CD1c-positive myeloid dendritic cell (primary cell): ENCODE data around the gene UQCC2.

Source experiments
- DNase-seq: peaks from one replicate; pipeline ENCODE4 v3.0.0-alpha.2; 2016; ENCODE audit errors: extremely low spot score

The UQCC2 gene

DNA sequence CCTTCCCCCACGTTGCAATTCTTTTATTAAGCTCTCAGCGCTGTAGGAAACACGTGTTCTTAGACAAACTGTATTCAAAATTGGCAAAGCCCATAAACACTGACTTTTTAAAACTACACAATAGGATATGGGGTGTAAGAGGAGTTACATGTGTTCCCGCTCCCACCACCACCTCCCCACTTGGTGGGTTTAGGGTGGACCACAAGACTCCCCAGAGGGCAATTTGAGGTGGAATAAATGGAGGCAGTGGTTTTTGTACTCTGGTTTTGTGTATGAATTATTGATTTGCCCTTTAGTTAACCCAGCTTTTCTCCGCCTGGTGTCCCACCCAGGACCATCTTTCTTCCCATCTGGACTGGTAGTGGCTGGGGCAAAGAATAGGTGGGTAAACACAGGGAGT is 3.7 kb downstream of the UQCC2 start:
- DNase-seq: no peak

GRCh38 chr6:33705955-33706725 is 5.4 kb downstream of the UQCC2 start:
- no peak for DNase-seq

DNA sequence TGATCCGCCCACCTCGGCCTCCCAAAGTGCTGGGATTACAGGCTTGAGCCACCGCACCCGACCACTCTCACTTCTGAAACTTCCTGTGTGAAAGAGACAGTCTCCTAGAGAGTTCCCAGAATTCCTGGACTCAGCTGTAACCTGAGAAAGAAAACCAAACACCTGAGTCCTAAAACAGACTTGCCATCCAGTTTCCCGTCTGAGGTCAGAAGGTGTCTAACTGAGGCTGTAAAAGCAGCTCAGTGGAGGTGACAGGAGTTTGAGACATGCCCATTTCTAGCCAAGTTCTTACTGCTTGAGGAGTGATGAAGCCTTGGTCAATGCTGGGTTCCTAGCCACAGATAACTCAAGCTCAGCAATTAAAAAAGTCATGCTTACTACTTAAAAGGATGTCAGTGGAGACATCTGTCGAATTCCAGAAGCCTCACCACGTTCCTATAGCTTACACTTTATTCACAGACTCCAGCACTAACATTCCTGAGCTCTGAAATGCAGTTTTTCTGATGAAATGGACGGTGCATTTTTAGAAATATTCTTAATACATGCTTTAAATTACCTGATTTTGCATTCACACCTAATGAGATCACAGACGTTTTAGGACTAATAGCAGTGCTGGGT is 6.1 kb downstream of the UQCC2 start:
- DNase-seq: no peak

GRCh38 chr6:33704215-33705066 is 7.1 kb downstream of the UQCC2 start:
- DNase-seq: no peak

DNA sequence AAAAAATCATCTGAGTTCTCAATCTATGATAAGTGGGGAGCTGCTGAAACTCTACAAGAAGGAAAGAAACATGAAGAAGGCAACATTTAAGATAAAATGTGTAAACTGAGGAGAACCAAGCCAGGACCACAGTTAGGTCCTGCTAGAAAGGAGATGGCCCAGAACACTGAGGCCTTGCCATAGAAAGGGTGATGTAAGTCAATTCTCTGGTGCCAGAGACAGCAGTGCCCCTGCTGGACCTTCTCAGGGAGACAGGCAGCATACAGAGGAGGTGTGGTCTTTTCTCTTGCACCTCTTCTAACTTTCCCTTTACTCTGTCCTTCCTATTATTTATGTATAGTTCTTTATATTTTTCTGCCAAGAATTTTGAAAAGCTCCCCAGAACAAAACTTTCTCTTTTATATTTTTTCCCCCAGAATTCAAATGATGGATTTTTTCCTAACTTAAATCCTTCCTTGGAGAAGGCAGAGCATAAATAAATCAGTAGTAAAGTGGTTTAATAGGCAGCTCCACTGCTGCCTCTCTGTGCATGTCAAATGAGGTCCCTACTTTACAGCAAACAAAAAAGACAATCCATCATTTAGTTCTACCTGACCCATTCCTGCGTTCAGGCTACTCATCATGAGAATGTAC is 9.0 kb downstream of the UQCC2 start:
- DNase-seq: peak; percentile 26

GRCh38 chr6:33700391-33701050 is 11.0 kb downstream of the UQCC2 start:
- peak; percentile 71 for DNase-seq

GRCh38 chr6:33699739-33700138 is 11.8 kb downstream of the UQCC2 start:
- DNase-seq: no peak

GRCh38 chr6:33699131-33699530 is 12.4 kb downstream of the UQCC2 start:
- no peak for DNase-seq

DNA sequence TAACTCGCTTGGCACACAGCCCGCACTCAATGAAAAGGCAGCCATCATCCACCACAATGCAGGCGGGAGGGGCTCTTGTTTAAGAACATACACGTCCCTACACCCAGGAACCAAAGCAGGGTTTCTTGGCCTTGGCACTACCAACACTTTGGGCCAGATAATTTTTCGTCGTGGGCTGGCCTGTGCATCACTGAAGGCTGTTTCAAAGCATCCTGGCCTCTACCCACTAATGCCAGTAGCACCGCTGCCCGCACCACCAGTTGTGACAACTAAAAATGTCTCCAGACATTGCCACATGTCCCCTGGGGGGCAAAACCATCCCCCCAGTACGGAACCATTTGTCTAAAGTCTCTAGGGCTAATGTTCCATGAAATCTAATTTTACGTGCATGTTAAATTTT is 13.0 kb downstream of the UQCC2 start:
- no peak for DNase-seq

GRCh38 chr6:33697845-33698244 is 13.7 kb downstream of the UQCC2 start:
- no peak for DNase-seq

GRCh38 chr6:33696548-33697518 is 14.7 kb downstream of the UQCC2 start:
- no peak for DNase-seq

- no peak for DNase-seq
These were observed 15.4 kb downstream of the UQCC2 start for GRCh38 chr6:33696076-33696475.

- no peak for DNase-seq
These were observed 16.0 kb downstream of the UQCC2 start for GRCh38 chr6:33695451-33695887.

GRCh38 chr6:33694977-33695376 is 16.5 kb downstream of the UQCC2 start:
- DNase-seq: no peak

DNA sequence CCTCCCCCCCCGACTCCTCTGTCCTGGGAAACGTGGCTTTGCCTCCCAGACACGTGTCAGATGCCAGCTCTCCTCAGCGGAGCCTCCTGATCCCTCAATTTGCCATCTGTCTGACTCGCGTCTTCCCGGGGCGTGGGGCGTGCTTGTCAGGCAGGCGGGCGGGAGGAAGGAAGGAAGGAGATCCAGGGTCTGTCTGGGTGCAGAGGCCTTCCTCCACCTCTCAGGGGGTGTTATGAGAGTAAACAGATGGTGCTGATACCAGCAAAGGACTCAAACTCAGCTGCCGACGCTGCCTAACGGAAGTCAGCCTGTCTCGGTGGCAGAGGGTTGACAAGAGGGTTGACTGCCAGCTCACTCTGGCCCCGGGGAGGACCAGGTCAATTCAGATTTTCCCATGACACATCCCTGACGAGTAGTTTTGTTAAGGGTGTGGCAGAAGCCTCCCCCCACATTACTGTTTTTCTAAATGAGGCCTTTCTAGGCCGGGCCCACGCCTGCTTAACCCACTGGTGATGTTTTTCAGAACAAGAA is 17.0 kb downstream of the UQCC2 start:
- DNase-seq: no peak

DNA sequence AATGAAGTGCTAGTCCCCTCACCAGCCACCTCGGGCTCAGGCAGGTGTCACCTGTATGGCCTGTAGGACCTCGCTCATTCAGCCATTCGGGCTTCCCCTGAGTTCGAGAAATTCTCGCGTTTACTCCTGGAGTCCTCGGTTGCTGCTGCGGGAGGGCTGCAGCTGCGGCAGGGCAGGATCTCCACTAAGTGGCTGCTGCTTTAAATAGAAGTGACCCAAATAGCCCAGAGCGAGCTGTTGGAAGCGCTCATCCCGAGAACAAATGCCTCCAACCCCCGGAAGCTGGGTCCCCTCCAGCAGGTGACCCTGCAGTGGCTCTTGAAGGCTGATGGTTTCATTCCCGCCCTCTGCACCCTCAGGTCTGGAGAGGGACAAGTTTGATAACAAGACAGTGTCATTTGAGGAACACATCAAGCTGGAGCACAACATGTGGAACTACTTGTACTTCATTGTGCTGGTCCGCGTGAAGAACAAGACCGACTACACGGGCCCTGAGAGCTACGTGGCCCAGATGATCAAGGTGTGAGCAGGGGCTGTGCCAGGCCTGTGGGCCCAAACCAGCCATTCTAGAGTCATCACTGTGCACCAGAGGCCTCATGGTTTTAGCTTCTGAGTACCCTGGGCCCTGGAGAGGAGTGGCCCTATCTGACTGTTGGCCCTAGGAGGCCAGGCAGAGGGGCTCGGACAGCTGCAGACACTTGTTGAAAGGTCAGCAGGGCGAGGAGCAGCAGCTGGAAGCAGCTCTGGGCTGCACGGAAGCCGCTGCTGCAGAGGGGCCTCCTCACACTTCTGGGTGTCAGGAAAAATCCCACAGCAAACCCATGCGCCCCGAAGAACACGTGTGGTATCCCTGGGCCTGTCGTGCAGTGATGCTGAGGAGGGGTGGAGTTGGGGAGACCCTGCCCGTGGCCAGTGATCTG is 18.1 kb downstream of the UQCC2 start:
- DNase-seq: no peak

DNA sequence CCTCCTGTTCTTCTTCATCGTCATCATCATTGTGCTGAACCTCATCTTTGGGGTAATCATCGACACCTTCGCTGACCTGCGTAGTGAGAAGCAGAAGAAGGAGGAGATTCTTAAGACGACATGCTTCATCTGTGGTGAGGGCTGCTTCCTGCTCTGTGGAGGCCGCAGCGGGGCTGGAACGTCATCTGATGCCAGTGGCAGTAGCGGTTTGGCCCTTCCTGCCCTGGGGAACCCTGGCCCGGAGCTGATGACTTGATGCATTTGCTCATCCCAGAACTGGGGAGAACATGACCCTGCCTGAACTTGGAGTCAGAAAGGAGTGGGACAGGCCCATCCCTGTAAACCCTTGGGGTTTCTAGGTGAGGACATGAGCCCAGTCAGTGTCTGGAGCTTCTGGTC is 18.7 kb downstream of the UQCC2 start:
- peak; percentile 33 for DNase-seq

GRCh38 chr6:33692078-33692759 is 19.3 kb downstream of the UQCC2 start:
- no peak for DNase-seq
